ENCODE data around the gene RFX8. TPM values are rescaled to one million over a fixed set of nuclear protein-coding genes. Genes with fewer than 3 reads are reported as not detected.

Gene RFX8
- total and polyA plus RNA-seq, 9 of the 15 experiments (the other 6 are each of a cell fraction or from before 2014, with no cell fraction given), result not detected

DNA sequence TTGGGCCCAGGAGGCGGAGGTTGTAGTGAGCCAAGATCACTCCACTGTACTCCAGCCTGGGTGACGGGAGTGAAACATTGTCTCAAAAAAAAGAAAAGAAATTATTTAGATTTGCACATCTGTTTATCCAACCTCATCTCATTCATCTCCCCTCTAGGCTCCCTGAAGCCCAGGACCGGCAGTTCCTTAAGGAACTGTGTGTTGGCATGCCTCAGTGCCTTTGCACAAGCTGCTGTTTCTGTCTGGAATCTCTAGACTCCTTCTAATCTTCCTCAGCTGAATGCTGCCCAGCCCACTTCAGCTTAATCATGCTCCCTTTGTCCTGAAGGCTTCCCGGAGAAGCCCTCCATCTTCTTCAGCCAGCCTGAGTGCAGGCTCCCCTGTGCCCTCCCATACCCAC lies 10.9 kb upstream of the RFX8 start:
- intact Hi-C loops (cut with micrococcal nuclease), result no loop called here
- FAIRE-seq, result no peak
- no peak overlapping the region for H3K9ac ChIP-seq (ENCODE audit: insufficient read depth in 1 of 2, low read depth in 2 of 2, low read length in 2 of 2)
- CTCF ChIA-PET (ENCODE audit: low intra/inter-chr PET ratio), result no interaction called here
- POLR2A ChIA-PET, result interaction anchor here (1.2 kb wide), 2 partner anchors 12 to 211 kb away, joined by 3 to 4 read pairs; no protein-coding TSS in a partner anchor
- DNase-seq (ENCODE audit: extremely low read depth in 1 of 4, low spot score in 3 of 4), result no peak
- H4K20me1 ChIP-seq (replicated peaks; ENCODE audit: control insufficient read depth, insufficient read depth, low read length), result no peaks in the 10 kb centered on the region
- H3K4me1 ChIP-seq (replicated peaks in 1 of 2; ENCODE audit: control insufficient read depth in 2 of 2, insufficient read depth in 2 of 2, low read length in 2 of 2), result no peaks in the 10 kb centered on the region
- H3K36me3 ChIP-seq (ENCODE audit: control insufficient read depth, insufficient read depth, low read length), result no peaks in the 10 kb centered on the region
- BruUV-seq (replicated peaks), result no TSS peak
- no peak overlapping the region for H2AFZ ChIP-seq (ENCODE audit: low read depth, low read length)
- no peak for ATAC-seq
- no peak for TF ChIP-seq HMG20A (CRISPR knock-in tag; conservative IDR thresholded peaks at IDR 0.05)
- no peak for TF ChIP-seq FOXP1 (CRISPR knock-in tag; IDR thresholded peaks at IDR 0.05)
- no peak for TF ChIP-seq POLR3A (IDR thresholded peaks at IDR 0.05; ENCODE audit: borderline replicate concordance, extremely low read depth, insufficient read depth, insufficient read length)
- no peak for TF ChIP-seq CHCHD3 (CRISPR knock-in tag; IDR thresholded peaks at IDR 0.05)
- TF ChIP-seq PBX2 (CRISPR knock-in tag; IDR thresholded peaks at IDR 0.05; ENCODE audit: low read depth), result no peak
- TF ChIP-seq PBX2 (tag; conservative IDR thresholded peaks at IDR 0.05; ENCODE audit: low read depth), result no peak
- TF ChIP-seq TFAP4 (CRISPR knock-in tag; IDR thresholded peaks at IDR 0.05; ENCODE audit: borderline replicate concordance), result no peak
- no peak for TF ChIP-seq PHB2 (IDR thresholded peaks at IDR 0.05; ENCODE audit: low read depth)
- TF ChIP-seq ZNF277 (CRISPR knock-in tag; IDR thresholded peaks at IDR 0.05; ENCODE audit: borderline replicate concordance), result no peak
- TF ChIP-seq, protein P1, sequence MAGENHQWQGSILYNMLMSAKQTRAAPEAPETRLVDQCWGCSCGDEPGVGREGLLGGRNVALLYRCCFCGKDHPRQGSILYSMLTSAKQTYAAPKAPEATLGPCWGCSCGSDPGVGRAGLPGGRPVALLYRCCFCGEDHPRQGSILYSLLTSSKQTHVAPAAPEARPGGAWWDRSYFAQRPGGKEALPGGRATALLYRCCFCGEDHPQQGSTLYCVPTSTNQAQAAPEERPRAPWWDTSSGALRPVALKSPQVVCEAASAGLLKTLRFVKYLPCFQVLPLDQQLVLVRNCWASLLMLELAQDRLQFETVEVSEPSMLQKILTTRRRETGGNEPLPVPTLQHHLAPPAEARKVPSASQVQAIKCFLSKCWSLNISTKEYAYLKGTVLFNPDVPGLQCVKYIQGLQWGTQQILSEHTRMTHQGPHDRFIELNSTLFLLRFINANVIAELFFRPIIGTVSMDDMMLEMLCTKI (IDR thresholded peaks at IDR 0.05; ENCODE audit: partially characterized antibody), result no peak
- TF ChIP-seq, protein P2, sequence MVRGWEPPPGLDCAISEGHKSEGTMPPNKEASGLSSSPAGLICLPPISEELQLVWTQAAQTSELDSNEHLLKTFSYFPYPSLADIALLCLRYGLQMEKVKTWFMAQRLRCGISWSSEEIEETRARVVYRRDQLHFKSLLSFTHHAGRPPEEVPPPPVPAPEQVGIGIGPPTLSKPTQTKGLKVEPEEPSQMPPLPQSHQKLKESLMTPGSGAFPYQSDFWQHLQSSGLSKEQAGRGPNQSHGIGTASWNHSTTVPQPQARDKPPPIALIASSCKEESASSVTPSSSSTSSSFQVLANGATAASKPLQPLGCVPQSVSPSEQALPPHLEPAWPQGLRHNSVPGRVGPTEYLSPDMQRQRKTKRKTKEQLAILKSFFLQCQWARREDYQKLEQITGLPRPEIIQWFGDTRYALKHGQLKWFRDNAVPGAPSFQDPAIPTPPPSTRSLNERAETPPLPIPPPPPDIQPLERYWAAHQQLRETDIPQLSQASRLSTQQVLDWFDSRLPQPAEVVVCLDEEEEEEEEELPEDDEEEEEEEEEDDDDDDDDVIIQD (CRISPR knock-in tag; IDR thresholded peaks at IDR 0.05), result no peak
- in situ Hi-C loops (cut with MboI), result no loop called here
- H3K27me3 ChIP-seq (ENCODE audit: control insufficient read depth in 2 of 2, insufficient read depth in 2 of 2, low read length in 2 of 2), result peaks cover 4 to 29% of the 10 kb centered on the region in 2 experiments; a peak in 3 of 5 replicates
- 0% methylated on average over 4 of the region's 4 CpGs for WGBS (ENCODE audit: insufficient coverage, low coverage, missing lambda C conversion rate)
- no peaks in the 10 kb centered on the region for H3K9me1 ChIP-seq (ENCODE audit: control insufficient read depth, insufficient read depth, low read length)
- no peaks in the 10 kb centered on the region for H3K9me3 ChIP-seq (replicated peaks; ENCODE audit: control insufficient read depth, insufficient read depth, low read depth, low read length)
- H3K79me2 ChIP-seq (ENCODE audit: control insufficient read depth, insufficient read depth, low read length), result no peaks in the 10 kb centered on the region
- H3K4me3 ChIP-seq, result no peak overlapping the region
- no peak overlapping the region for H3K27ac ChIP-seq (ENCODE audit: extremely low read depth, low read depth, low read length)
- no peak overlapping the region for H3K4me2 ChIP-seq (ENCODE audit: insufficient read depth, low read length)

All from K562 (cell line).